ENCODE results near the gene FAAP20.

FAAP20 gene

DNA sequence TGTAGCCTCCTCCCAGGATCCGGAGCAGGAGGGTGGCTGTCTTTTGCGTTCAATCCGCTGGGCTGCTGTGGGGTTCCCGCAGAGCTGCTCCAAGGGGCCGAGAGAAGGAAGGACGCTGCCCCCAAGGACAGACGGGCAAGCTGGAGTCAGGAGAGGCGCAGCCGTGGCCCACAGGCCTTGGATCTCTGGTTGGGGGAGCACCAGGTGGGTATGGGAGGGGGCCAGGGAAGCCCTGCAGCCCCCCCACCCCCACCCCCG is 17.6 kb upstream of the FAAP20 start:
- TF ChIP-seq, protein P1, sequence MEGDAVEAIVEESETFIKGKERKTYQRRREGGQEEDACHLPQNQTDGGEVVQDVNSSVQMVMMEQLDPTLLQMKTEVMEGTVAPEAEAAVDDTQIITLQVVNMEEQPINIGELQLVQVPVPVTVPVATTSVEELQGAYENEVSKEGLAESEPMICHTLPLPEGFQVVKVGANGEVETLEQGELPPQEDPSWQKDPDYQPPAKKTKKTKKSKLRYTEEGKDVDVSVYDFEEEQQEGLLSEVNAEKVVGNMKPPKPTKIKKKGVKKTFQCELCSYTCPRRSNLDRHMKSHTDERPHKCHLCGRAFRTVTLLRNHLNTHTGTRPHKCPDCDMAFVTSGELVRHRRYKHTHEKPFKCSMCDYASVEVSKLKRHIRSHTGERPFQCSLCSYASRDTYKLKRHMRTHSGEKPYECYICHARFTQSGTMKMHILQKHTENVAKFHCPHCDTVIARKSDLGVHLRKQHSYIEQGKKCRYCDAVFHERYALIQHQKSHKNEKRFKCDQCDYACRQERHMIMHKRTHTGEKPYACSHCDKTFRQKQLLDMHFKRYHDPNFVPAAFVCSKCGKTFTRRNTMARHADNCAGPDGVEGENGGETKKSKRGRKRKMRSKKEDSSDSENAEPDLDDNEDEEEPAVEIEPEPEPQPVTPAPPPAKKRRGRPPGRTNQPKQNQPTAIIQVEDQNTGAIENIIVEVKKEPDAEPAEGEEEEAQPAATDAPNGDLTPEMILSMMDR (IDR thresholded peaks at IDR 0.05; ENCODE audit: low read depth, low read length, missing control alignments): no peak
- peak overlapping the region; percentile 2 for H3K4me3 ChIP-seq (ENCODE audit: low read depth, low read length)
- DNase-seq (ENCODE audit: low read depth): no peak
- in situ Hi-C loops (cut with HindIII; ENCODE audit: low sequenced_read_pairs): no loop called here

DNA sequence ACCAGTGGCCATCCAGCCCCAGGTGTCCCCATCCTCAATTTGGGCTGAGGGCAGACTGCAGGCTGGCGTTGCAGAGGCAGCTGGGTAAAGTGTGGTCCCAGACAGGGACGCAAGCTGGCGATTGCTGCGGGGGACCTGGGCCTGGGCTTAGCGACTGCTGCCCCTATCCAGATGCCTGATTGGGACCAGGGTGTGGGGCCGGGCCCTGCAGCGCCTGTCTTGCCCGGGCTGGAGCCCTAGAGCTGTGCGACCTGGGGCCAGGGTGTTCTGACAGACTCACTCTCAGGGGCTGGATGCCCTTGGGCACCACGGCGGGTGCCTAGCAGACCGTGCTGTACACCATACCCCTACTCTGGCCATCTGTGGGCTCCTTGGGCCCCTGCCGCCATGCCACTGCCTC is 16.2 kb upstream of the FAAP20 start:
- TF ChIP-seq, protein P1 (IDR thresholded peaks at IDR 0.05; ENCODE audit: low read depth, low read length, missing control alignments): no peak
- no peak for DNase-seq (ENCODE audit: low read depth)
- H3K4me3 ChIP-seq (ENCODE audit: low read depth, low read length): no peak overlapping the region
- in situ Hi-C loops (cut with HindIII; ENCODE audit: low sequenced_read_pairs): no loop called here

DNA sequence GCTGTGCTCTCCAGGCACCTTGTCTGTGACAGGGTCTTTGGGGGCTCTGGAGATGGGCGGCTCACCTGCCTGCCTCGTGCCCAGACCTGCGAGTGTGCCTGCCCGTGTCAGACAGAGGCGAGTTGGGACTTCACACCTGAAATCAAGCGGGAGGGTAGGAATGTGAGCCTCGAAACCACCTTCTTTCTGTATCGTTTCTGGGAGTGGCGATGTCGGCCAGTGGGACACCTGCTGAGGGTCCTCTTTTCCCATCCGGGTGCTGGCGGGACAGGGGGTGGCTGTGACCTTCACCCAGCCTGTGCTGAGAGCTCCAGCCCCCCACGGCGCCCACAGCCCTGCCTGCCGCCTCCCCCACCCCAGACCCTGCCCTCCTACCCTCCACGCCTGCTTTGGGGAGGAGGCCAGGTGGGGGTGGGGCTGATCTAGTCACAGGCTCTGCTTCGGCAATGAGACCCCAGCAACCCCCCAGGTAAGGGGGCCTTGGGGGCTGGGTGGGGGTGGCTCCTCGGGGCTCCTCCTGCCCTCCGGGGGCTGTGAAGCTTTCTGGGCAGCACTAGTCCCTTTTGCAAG is 15.6 kb upstream of the FAAP20 start:
- TF ChIP-seq, protein P1 (IDR thresholded peaks at IDR 0.05; ENCODE audit: low read depth, low read length, missing control alignments): no peak
- in situ Hi-C loops (cut with HindIII; ENCODE audit: low sequenced_read_pairs): no loop called here
- no peak for DNase-seq (ENCODE audit: low read depth)
- no peak overlapping the region for H3K4me3 ChIP-seq (ENCODE audit: low read depth, low read length)

DNA sequence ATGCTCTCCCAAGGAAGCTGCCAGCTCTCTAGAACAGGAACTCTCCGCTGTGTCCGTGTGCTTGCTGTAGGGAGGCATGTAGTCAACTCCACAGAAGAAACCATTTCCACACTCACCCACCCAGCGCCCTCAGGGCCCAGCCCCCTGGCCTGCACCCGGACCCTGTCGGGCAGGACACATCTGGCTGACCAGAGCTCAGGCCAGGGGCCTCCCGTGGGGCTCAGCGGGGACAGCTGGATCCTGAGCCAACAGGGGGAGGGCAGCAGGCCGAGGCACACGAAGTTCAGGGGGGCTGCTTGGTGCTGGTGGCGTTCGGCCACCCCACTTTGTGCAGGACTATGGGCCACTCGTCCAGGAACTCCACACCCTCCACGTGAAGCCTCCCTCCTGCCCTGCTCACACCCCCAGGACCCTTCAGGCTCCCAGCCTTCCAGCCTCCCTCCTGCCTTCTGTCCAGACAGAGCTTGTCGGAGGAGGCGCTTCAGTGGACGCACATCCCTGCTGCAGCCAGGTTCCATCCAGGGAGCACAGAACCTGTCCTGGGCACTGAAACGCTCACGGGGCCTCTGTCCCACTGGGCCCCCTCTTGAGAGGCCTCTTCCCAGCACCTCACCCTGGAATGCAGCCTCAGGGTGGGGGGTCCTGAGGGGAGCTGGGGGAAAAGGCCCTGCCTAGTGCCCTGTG is 15.0 kb upstream of the FAAP20 start:
- DNase-seq (ENCODE audit: low read depth): no peak
- TF ChIP-seq, protein P1 (IDR thresholded peaks at IDR 0.05; ENCODE audit: low read depth, low read length, missing control alignments): no peak
- in situ Hi-C loops (cut with HindIII; ENCODE audit: low sequenced_read_pairs): no loop called here
- H3K4me3 ChIP-seq (ENCODE audit: low read depth, low read length): no peak overlapping the region

DNA sequence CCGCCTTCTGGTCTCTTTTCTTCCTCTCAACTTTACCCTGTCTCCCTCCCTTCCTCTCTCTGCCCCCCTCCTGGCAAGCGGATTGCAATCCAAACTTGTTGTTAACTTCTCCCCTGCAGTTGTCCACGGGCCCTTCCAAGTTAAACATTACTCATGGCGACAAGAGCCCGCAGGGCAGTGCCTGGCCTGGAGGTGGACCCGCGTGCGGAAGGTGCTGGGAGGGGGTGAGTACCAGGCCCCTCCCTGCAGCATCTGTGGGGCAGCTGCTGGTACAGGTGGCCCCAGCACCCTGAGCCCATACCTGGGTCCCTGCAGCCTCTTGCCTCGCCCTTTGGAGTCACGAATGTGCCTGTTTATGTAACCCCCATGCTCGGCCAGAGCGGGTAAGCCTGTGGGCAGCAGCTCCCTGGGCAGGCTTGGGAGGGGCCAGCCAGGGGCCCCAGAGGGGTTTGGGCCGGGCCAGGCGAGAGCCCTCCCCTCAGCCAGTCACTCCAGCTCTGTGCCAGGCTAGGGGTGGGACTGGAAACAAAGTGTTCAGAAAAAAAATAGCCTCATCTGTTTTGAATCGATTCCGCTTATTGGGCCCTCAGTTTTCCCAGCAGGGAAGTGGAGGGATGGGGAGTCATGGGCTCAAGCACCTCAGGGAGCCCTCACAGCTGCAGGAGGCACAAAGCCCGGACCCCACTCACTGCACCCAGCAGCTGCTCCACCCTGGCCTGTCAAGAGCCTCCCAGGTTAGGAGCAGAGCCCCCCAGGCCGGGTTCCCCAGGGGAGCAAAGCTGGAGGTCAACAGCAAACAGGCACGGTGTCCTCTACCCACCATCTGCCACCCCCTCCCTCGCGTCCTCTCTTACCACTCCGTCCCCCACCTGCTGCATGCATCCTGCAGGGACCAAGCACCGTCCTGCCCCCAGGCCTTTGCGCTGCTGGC is 14.0 kb upstream of the FAAP20 start:
- TF ChIP-seq, protein P1 (IDR thresholded peaks at IDR 0.05; ENCODE audit: low read depth, low read length, missing control alignments): no peak
- DNase-seq (ENCODE audit: low read depth): peak; percentile 83
- no peak overlapping the region for H3K4me3 ChIP-seq (ENCODE audit: low read depth, low read length)
- in situ Hi-C loops (cut with HindIII; ENCODE audit: low sequenced_read_pairs): no loop called here

DNA sequence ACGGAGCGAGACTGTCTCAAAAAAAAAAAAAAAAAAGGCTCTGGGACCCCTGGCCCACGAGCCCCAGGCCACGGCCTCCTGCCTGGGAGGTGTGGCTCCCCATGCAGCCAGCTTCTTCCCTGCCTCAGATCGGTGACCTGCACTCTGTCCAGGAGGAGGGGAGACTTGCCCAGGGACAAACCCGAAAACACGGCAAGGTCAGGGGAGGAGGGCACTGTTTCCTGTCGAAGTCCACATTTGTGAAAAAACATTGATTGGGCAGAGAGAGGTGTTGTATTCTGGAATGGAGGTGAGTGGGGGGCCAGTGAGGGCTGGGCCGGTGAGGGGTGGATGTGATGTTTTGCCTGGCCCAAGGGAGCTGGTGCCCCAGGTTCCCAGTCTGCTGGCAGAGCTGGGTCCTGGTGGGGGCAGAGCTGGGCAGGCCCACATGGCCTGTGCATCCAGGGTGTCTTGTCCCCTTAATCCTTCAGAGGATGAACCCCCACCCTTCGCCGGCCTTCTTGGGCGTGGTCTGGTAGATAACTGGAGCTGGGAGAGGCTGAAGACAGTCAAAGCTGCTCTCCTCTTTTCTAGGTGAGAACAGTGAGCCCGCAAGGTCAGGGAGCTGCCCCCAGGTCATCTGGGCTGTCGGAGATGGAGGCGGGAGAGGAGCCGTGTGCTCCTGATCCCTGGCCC is 12.4 kb upstream of the FAAP20 start:
- in situ Hi-C loops (cut with HindIII; ENCODE audit: low sequenced_read_pairs): no loop called here
- TF ChIP-seq, protein P1 (IDR thresholded peaks at IDR 0.05; ENCODE audit: low read depth, low read length, missing control alignments): no peak
- DNase-seq (ENCODE audit: low read depth): no peak
- H3K4me3 ChIP-seq (ENCODE audit: low read depth, low read length): no peak overlapping the region

All from astrocyte of the cerebellum (primary cell).